ENCODE results near the gene TMPRSS2. TPM values are rescaled to one million over a fixed set of nuclear protein-coding genes. Genes with fewer than 3 reads are reported as not detected.

Gene TMPRSS2
- total RNA-seq, 1 donor from 2014 or later, result 0.49 TPM

GRCh38 chr21:41488080-41488479 is 19.9 kb downstream of the TMPRSS2 start:
- DNase-seq (ENCODE audit: low spot score) (no peak), ATAC-seq (no peak)
- intact Hi-C loops (cut with DNase I), result no loop called here

- intact Hi-C loops (cut with DNase I), result no loop called here
- no peak for ATAC-seq
These were observed 20.9 kb downstream of the TMPRSS2 start for GRCh38 chr21:41487082-41487481.

GRCh38 chr21:41483973-41484372 is 24.0 kb downstream of the TMPRSS2 start:
- DNase-seq (ENCODE audit: low spot score), result no peak
- intact Hi-C loops (cut with DNase I), result no loop called here
- ATAC-seq, result no peak

More at GRCh38 chr21:41487082-41487481, 20.9 kb downstream of the TMPRSS2 start:
- no peak for DNase-seq (ENCODE audit: low spot score)

- ATAC-seq (no peak), DNase-seq (ENCODE audit: low spot score) (no peak)
- intact Hi-C loops (cut with DNase I), result no loop called here
These were observed 24.5 kb downstream of the TMPRSS2 start for GRCh38 chr21:41483415-41483814.

- intact Hi-C loops (cut with DNase I), result no loop called here
- no peak for ATAC-seq
These were observed 25.0 kb downstream of the TMPRSS2 start for GRCh38 chr21:41482980-41483379.

GRCh38 chr21:41482301-41482700 is 25.7 kb downstream of the TMPRSS2 start:
- intact Hi-C loops (cut with DNase I), result no loop called here
- ATAC-seq, result no peak
- no peak for DNase-seq (ENCODE audit: low spot score)

More at GRCh38 chr21:41482980-41483379, 25.0 kb downstream of the TMPRSS2 start:
- DNase-seq (ENCODE audit: low spot score), result no peak

GRCh38 chr21:41481191-41481590 is 26.8 kb downstream of the TMPRSS2 start:
- intact Hi-C loops (cut with DNase I), result no loop called here
- no peak for ATAC-seq
- DNase-seq (ENCODE audit: low spot score), result no peak

- DNase-seq (ENCODE audit: low spot score) (no peak), ATAC-seq (no peak)
- intact Hi-C loops (cut with DNase I), result no loop called here
These were observed 27.8 kb downstream of the TMPRSS2 start for GRCh38 chr21:41480086-41480690.

- DNase-seq (ENCODE audit: low spot score) (no peak), ATAC-seq (no peak)
- intact Hi-C loops (cut with DNase I), result no loop called here
These were observed 28.3 kb downstream of the TMPRSS2 start for GRCh38 chr21:41479686-41480085.

- intact Hi-C loops (cut with DNase I), result no loop called here
- ATAC-seq, result no peak
- no peak for DNase-seq (ENCODE audit: low spot score)
These were observed 29.4 kb downstream of the TMPRSS2 start for GRCh38 chr21:41478319-41479177.

- ATAC-seq (peak; percentile 74), DNase-seq (ENCODE audit: low spot score) (no peak)
- intact Hi-C loops (cut with DNase I), result no loop called here
These were observed 30.2 kb downstream of the TMPRSS2 start for GRCh38 chr21:41477641-41478318.

GRCh38 chr21:41475714-41476420 is 32.1 kb downstream of the TMPRSS2 start:
- DNase-seq (ENCODE audit: low spot score) (no peak), ATAC-seq (no peak)
- intact Hi-C loops (cut with DNase I), result no loop called here

GRCh38 chr21:41472753-41473548 is 35.0 kb downstream of the TMPRSS2 start:
- intact Hi-C loops (cut with DNase I), result no loop called here
- ATAC-seq, result no peak
- DNase-seq (ENCODE audit: low spot score), result no peak

- no peak for ATAC-seq
- intact Hi-C loops (cut with DNase I), result no loop called here
These were observed 37.9 kb downstream of the TMPRSS2 start for GRCh38 chr21:41470054-41470453.

GRCh38 chr21:41466024-41466820 is 41.7 kb downstream of the TMPRSS2 start:
- intact Hi-C loops (cut with DNase I), result loop anchor here (10.0 kb wide), 1 partner anchor 181 kb away; no protein-coding TSS in a partner anchor
- ATAC-seq, result peak; percentile 24
- no peak for DNase-seq (ENCODE audit: low spot score)

More at GRCh38 chr21:41470054-41470453, 37.9 kb downstream of the TMPRSS2 start:
- DNase-seq (ENCODE audit: low spot score), result no peak

GRCh38 chr21:41465176-41465781 is 42.7 kb downstream of the TMPRSS2 start:
- DNase-seq (ENCODE audit: low spot score), result no peak
- intact Hi-C loops (cut with DNase I), result loop anchor here (10.0 kb wide), 1 partner anchor 180 kb away; no protein-coding TSS in a partner anchor
- ATAC-seq, result no peak

Data from sciatic nerve (tissue), 2 donors.